RWPE2 (cell line): ENCODE data around the gene SIX2.
A peak's percentile ranks its signal among the peaks of the same experiment; 100 is the strongest.

Source experiments
- ATAC-seq: fragments of 200-7000 bp; cut with Tn5 transposase; 3 replicates; pipeline ENCODE4 v1.9.1; 2021; ENCODE audit warnings: low read depth
- DNase-seq: peaks from one replicate; pipeline ENCODE4 v3.0.0-alpha.2; 2020; ENCODE audit warnings: low spot score
- H3K27ac ChIP-seq: fragments of 450-650 bp; 2 replicates; pipeline ENCODE4 v1.5.1; 2017; ENCODE audit warnings: mild to moderate bottlenecking; ENCODE audit not compliant: poor library complexity, severe bottlenecking
- H3K27me3 ChIP-seq: fragments of 250-450 bp; sonication (Bioruptor Pico); 2 replicates; pipeline ENCODE4 v1.5.1; 2021; ENCODE audit warnings: mild to moderate bottlenecking, moderate library complexity; ENCODE audit not compliant: insufficient read depth, poor library complexity, severe bottlenecking
- H3K36me3 ChIP-seq: fragments of 250-450 bp; sonication (Bioruptor Pico); 2 replicates; pipeline ENCODE4 v1.5.1; 2020; ENCODE audit warnings: low read depth, mild to moderate bottlenecking, moderate library complexity
- H3K4me1 ChIP-seq: fragments of 250-450 bp; sonication (Bioruptor Pico); 2 replicates; pipeline ENCODE4 v1.5.1; 2021; ENCODE audit warnings: mild to moderate bottlenecking, moderate library complexity; ENCODE audit not compliant: insufficient read depth, poor library complexity, severe bottlenecking
- H3K4me3 ChIP-seq: fragments of 250-450 bp; sonication (Bioruptor Pico); 2 replicates; pipeline ENCODE4 v1.5.1; 2021; ENCODE audit warnings: mild to moderate bottlenecking, moderate library complexity; ENCODE audit not compliant: severe bottlenecking
- H3K9me3 ChIP-seq: fragments of 250-450 bp; sonication (Bioruptor Pico); 2 replicates; pipeline ENCODE4 v1.5.1; 2021; ENCODE audit warnings: mild to moderate bottlenecking, moderate library complexity; ENCODE audit not compliant: severe bottlenecking
- TF ChIP-seq, protein P1 (sequence below): fragments of 450-650 bp; IDR thresholded peaks from one replicate; pipeline ENCODE4 v1.5.1; 2017; ENCODE audit warnings: mild to moderate bottlenecking, moderate library complexity; ENCODE audit not compliant: poor library complexity, severe bottlenecking

SIX2 gene

DNA sequence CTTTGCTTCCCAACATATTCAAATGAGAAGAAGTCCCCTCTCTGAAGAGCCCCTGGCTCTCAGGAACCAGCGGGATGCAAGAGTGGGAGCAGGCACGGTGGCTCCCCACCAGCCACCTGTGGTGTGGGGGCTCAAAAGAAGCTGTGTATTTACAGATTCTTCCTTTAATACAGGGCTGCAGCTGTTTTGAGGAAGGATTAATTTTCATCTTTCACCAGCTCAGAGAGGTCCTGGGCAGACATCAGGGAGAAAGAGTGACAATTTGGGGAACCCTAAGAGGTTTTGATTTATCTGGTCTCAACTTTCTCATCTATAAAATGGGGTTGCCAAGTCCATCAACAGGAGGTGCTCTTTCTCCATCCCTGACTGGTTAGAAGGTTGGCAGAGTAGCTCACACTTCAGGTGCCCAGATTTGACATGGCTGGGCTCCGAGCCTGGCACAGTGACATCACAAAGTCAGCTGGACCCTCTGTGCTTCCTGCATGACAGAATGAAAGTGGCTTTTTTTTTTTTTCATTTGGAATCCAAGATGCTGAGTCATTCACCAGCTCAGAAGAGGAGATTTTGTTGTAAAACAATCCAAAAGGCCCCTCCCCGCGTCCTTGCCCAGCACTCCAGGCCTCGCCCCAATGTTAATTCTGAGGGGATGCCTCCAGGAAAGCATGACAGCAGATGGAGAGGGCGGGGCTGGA lies 15.5 kb upstream of the SIX2 start:
- no peaks in the 10 kb centered on the region for H3K27me3 ChIP-seq
- H3K9me3 ChIP-seq, result no peaks in the 10 kb centered on the region
- DNase-seq (peak; percentile 80), ATAC-seq (peak; percentile 86)
- H3K27ac ChIP-seq, result no peak overlapping the region
- no peak overlapping the region for H3K4me3 ChIP-seq
- no peaks in the 10 kb centered on the region for H3K36me3 ChIP-seq
- TF ChIP-seq, protein P1, sequence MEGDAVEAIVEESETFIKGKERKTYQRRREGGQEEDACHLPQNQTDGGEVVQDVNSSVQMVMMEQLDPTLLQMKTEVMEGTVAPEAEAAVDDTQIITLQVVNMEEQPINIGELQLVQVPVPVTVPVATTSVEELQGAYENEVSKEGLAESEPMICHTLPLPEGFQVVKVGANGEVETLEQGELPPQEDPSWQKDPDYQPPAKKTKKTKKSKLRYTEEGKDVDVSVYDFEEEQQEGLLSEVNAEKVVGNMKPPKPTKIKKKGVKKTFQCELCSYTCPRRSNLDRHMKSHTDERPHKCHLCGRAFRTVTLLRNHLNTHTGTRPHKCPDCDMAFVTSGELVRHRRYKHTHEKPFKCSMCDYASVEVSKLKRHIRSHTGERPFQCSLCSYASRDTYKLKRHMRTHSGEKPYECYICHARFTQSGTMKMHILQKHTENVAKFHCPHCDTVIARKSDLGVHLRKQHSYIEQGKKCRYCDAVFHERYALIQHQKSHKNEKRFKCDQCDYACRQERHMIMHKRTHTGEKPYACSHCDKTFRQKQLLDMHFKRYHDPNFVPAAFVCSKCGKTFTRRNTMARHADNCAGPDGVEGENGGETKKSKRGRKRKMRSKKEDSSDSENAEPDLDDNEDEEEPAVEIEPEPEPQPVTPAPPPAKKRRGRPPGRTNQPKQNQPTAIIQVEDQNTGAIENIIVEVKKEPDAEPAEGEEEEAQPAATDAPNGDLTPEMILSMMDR, result peak; percentile 72
- peaks cover 5% of the 10 kb centered on the region for H3K4me1 ChIP-seq

DNA sequence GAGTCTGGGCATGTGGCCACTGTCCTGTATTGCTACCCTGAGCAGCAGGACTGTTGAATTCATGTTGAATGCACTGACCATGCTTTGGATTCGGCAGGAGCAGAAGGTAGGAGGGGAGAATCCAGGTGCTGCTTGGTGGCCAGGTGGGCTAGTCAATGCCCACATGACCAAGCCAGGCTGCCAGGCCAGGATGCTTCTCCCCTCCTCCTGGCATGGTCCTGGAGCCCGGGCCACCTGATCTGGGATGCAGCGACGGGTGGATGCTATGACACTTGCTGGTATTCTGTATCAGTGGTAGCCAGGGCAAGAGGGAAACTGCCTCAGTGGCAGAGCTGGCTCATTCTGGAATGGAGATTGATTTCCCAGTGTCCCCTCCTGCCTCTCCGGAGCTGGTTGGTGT lies 14.8 kb upstream of the SIX2 start:
- no peak for DNase-seq
- Histone ChIP-seq H3K27me3 (no peaks in the 10 kb centered on the region), H3K4me1 (peaks cover 5% of the 10 kb centered on the region), H3K9me3 (no peaks in the 10 kb centered on the region), H3K27ac (no peak overlapping the region), H3K36me3 (no peaks in the 10 kb centered on the region), H3K4me3 (no peak overlapping the region)
- TF ChIP-seq, protein P1, result no peak
- no peak for ATAC-seq

DNA sequence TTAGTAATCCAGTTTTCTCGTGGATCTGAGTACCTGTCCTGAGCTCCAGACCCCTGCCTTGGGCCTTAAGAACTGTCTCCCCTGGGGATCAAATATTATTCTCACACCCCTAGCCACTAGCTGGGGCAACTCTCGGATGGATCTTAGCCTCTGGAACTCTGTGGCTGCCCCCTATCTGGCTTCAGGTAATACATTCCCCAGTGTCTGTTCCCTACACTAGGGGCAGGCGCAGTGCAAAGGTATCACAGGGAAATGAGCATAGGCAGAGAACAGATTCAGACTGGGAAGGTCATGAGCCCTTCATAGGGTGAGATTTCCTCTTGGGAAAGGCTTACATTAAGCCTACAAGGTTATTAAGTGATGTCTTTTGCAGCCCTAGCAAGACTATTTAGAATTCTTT lies 11.2 kb upstream of the SIX2 start:
- ATAC-seq (no peak), DNase-seq (no peak)
- Histone ChIP-seq H3K4me1 (peaks cover 5% of the 10 kb centered on the region), H3K27me3 (peaks cover 2% of the 10 kb centered on the region), H3K4me3 (no peak overlapping the region), H3K27ac (no peak overlapping the region), H3K9me3 (no peaks in the 10 kb centered on the region), H3K36me3 (no peaks in the 10 kb centered on the region)
- TF ChIP-seq, protein P1, result no peak

DNA sequence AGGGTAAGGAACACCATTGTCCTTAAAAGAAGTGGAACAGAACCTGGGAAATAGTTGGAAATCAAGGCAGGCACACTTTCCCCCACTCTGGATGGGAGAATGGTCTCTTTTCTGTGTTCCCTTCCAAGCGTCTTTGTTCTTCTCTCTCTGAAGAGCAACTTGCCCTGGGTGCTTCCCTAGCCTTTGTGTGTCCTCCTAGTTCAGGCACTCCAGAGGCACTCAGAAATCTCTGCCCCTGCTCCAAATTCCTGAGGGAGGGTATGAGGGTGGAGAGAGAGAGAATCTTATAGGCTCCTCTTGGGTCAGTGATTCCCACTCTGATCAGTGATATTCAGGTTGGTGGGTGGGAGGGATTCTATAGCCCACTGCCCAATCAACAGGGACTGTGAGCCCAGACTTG lies 8.8 kb upstream of the SIX2 start:
- Histone ChIP-seq H3K27ac (no peak overlapping the region), H3K4me3 (no peak overlapping the region), H3K9me3 (no peaks in the 10 kb centered on the region), H3K27me3 (peaks cover 18% of the 10 kb centered on the region), H3K36me3 (no peaks in the 10 kb centered on the region), H3K4me1 (no peaks in the 10 kb centered on the region)
- TF ChIP-seq, protein P1, result no peak
- DNase-seq, result no peak
- ATAC-seq, result no peak

- Histone ChIP-seq H3K36me3 (no peaks in the 10 kb centered on the region), H3K4me3 (no peak overlapping the region), H3K9me3 (no peaks in the 10 kb centered on the region), H3K27ac (no peak overlapping the region), H3K27me3 (peaks cover 18% of the 10 kb centered on the region), H3K4me1 (no peaks in the 10 kb centered on the region)
- ATAC-seq (no peak), DNase-seq (no peak)
- TF ChIP-seq, protein P1, result no peak
Measured at GRCh38 chr2:45014831-45015230, 5.6 kb upstream of the SIX2 start.
